ENCODE measurements around the gene CDKL1. TPM values are rescaled to one million over a fixed set of nuclear protein-coding genes. Genes with fewer than 3 reads are reported as not detected.
A peak's percentile ranks its signal among the peaks of the same experiment; 100 is the strongest.

CDKL1 gene
- total and polyA plus RNA-seq, 8 donors: 12.0 to 22.2 (median 17.3) TPM

GRCh38 chr14:50342221-50343078 is 54.2 kb downstream of the CDKL1 start:
- ATAC-seq: peak; percentile 82
- peak overlapping the region; percentile 61 to 64 for H3K27ac ChIP-seq
- intact Hi-C loops (cut with DNase I): no loop called here

DNA sequence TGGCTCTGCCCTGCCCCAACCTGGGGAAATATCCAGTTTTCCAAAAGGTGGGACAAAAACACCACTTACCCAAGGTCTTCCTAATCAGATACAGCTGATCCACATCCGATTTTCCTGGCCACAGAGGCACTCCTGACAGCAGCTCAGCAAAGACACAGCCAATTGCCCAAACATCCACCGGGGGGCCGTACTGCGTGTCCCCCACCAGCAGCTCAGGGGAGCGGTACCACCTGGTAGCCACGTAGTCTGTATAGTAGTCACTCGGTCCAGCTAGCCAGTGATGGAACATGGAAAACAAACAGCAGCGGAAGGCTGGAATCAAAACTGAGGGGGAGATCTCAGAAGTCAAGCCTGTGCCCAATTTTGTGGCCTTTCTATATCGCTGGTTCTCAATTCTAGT is 55.7 kb downstream of the CDKL1 start:
- TF ChIP-seq, protein P1, sequence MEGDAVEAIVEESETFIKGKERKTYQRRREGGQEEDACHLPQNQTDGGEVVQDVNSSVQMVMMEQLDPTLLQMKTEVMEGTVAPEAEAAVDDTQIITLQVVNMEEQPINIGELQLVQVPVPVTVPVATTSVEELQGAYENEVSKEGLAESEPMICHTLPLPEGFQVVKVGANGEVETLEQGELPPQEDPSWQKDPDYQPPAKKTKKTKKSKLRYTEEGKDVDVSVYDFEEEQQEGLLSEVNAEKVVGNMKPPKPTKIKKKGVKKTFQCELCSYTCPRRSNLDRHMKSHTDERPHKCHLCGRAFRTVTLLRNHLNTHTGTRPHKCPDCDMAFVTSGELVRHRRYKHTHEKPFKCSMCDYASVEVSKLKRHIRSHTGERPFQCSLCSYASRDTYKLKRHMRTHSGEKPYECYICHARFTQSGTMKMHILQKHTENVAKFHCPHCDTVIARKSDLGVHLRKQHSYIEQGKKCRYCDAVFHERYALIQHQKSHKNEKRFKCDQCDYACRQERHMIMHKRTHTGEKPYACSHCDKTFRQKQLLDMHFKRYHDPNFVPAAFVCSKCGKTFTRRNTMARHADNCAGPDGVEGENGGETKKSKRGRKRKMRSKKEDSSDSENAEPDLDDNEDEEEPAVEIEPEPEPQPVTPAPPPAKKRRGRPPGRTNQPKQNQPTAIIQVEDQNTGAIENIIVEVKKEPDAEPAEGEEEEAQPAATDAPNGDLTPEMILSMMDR (IDR thresholded peaks at IDR 0.05): no peak
- intact Hi-C loops (cut with DNase I): no loop called here
- Histone ChIP-seq H3K4me1 (peaks cover 4 to 38% of the 10 kb centered on the region in 2 donors), H3K9me3 (no peaks in the 10 kb centered on the region), H3K36me3 (peaks cover 0 to 29% of the 10 kb centered on the region in 2 donors), H3K4me3 (no peak overlapping the region), H3K27me3 (no peaks in the 10 kb centered on the region), H3K27ac (no peak overlapping the region)
- no peak for DNase-seq
- ATAC-seq: no peak

More at GRCh38 chr14:50342221-50343078, 54.2 kb downstream of the CDKL1 start:
- peak in 3 of 4 donors; percentile 38 to 72 (median 48) for DNase-seq
- peaks cover 0 to 26% of the 10 kb centered on the region in 2 donors for H3K4me1 ChIP-seq
- no peaks in the 10 kb centered on the region for H3K27me3 ChIP-seq
- H3K4me3 ChIP-seq: no peak overlapping the region
- no peaks in the 10 kb centered on the region for H3K9me3 ChIP-seq
- TF ChIP-seq, protein P1 (IDR thresholded peaks at IDR 0.05): no peak
- peaks cover 0 to 28% of the 10 kb centered on the region in 2 donors for H3K36me3 ChIP-seq

GRCh38 chr14:50340045-50340444 is 56.6 kb downstream of the CDKL1 start:
- ATAC-seq (no peak), DNase-seq (no peak)
- H3K27me3 ChIP-seq: no peaks in the 10 kb centered on the region
- peaks cover 9 to 48% of the 10 kb centered on the region in 2 donors for H3K4me1 ChIP-seq
- H3K9me3 ChIP-seq: no peaks in the 10 kb centered on the region
- H3K36me3 ChIP-seq: peaks cover 0 to 29% of the 10 kb centered on the region in 2 donors
- TF ChIP-seq, protein P1 (IDR thresholded peaks at IDR 0.05): no peak
- H3K4me3 ChIP-seq: no peak overlapping the region
- H3K27ac ChIP-seq: peak overlapping the region in 1 of 2 donors; percentile 8
- intact Hi-C loops (cut with DNase I): no loop called here

- Histone ChIP-seq H3K27me3 (no peaks in the 10 kb centered on the region), H3K27ac (no peak overlapping the region), H3K36me3 (peaks cover 0 to 29% of the 10 kb centered on the region in 2 donors), H3K4me3 (no peak overlapping the region), H3K4me1 (peaks cover 9 to 50% of the 10 kb centered on the region in 2 donors), H3K9me3 (no peaks in the 10 kb centered on the region)
- TF ChIP-seq, protein P1 (IDR thresholded peaks at IDR 0.05): no peak
- DNase-seq: no peak
- intact Hi-C loops (cut with DNase I): no loop called here
- no peak for ATAC-seq
Measured at GRCh38 chr14:50339178-50339804, 57.4 kb downstream of the CDKL1 start.

GRCh38 chr14:50338587-50338986 is 58.1 kb downstream of the CDKL1 start:
- Histone ChIP-seq H3K4me1 (peaks cover 9 to 44% of the 10 kb centered on the region in 2 donors), H3K9me3 (no peaks in the 10 kb centered on the region), H3K36me3 (peaks cover 0 to 29% of the 10 kb centered on the region in 2 donors), H3K27me3 (no peaks in the 10 kb centered on the region), H3K27ac (no peak overlapping the region), H3K4me3 (no peak overlapping the region)
- no peak for DNase-seq
- ATAC-seq: no peak
- TF ChIP-seq, protein P1 (IDR thresholded peaks at IDR 0.05): no peak
- intact Hi-C loops (cut with DNase I): no loop called here
